Posterior cingulate gyrus (tissue), 11 donors: ENCODE data around the gene CHST14.

Source experiments
- DNase-seq, 10 donors: peaks; one replicate each; pipeline versions ENCODE4 v3.0.0 to v3.0.0-alpha.2; 2020 to 2021; ENCODE audit warnings: mixed read lengths in 3 of 10
- intact Hi-C: fragments of 100-400 bp; cut with DNase I; formaldehyde crosslinking; loops from one replicate; pipeline ENCODE4 v1.15.1; 2023

Gene CHST14

DNA sequence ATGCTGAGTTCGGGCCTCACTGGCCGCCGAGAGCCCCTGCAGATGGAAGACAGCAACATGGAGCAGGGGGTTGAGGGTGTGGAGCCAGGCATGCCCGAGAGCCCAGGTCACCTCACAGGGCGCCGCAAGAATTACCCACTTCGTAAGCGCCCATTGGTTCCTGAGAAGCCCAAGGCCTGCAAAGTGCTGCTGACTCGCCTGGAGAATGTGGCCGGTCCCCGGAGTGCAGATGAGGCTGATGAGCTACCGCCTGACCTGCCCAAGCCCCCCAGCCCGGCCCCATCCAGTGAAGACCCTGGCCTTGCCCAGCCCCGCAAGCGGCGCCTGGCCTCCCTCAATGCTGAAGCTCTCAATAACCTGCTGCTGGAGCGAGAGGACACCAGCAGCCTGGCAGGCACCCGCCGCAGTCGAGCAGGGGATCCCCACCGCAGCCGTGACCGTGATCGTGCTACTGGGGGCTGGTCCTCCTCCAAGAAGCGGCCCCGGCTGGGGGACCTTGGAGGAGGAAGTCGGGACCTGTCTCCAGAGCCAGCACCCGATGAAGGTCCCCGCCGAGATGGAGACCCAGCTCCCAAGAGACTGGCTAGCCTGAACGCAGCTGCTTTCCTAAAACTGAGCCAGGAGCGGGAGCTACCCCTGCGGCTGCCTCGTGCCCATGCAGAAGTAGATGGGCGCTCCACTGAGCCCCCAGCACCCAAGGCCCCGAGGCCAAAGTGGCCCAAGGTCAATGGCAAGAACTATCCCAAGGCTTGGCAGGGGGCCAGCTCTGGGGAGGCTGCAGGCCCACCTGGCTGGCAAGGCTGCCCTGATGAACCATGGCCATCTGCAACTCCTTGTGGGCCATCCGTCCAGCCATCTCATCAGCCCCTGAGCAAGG lies 12.1 kb upstream of the CHST14 start:
- intact Hi-C loops, result no loop called here
- peak in 3 of 10 donors; percentile 67 to 86 (median 67) for DNase-seq

GRCh38 chr15:40459391-40460015 lies 11.3 kb upstream of the CHST14 start:
- peak in 3 of 10 donors; percentile 5 to 76 (median 42) for DNase-seq
- intact Hi-C loops, result no loop called here

DNA sequence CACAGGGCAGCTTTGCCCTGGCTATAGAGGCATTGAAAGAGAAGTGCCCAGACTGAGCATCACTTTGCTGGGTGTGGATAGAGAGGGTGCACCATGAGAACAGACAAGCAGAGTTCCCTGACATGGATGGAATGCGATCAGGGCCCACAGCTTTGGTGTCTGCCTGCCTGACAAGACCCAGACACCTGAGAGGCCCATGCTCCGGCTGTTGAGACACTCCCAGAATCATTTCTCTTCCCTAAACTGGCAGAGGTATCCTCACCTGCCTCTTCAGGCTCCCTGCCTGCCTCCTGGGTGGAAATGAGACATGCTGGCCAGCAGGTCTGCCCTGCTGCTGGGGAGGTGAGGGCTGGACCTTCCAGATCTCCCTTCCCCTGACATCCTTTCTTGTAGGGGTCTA lies 10.4 kb upstream of the CHST14 start:
- intact Hi-C loops, result no loop called here
- no peak for DNase-seq

- DNase-seq, result peak in 1 of 10 donors; percentile 55
- intact Hi-C loops, result no loop called here
Measured at GRCh38 chr15:40461958-40462357, 8.8 kb upstream of the CHST14 start.

GRCh38 chr15:40463279-40463678 lies 7.5 kb upstream of the CHST14 start:
- intact Hi-C loops, result no loop called here
- DNase-seq, result no peak

DNA sequence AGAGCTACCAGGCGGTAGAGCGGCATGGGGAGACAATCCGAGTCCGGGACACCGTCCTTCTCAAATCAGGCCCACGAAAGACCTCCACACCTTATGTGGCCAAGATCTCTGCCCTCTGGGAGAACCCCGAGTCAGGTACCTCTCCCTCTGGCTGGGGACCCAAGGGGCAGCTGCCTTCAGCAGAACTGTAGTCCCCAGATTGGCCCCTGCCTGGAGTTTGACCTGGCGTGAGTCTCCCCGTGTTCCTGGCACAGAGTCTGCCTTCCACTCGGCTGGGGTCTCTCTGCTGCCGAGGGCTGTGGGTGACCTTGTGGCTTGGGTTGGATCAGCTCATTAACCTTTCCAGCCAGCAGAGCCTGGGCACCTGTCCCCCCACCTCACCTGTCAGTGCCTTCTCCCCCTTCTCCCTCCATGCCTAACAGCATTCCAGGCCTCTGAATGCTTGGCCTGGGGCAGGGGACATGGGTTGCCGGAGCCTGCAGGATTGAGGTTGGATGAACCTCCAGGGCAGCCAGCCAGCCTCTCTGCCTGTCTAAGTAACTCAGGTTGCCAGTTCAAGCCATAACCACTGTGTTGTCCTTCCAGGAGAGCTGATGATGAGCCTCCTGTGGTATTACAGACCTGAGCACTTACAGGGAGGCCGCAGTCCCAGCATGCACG lies 6.8 kb upstream of the CHST14 start:
- intact Hi-C loops, result no loop called here
- peak in 1 of 10 donors; percentile 50 for DNase-seq

- intact Hi-C loops, result no loop called here
- DNase-seq, result no peak
Measured at GRCh38 chr15:40464595-40465185, 6.1 kb upstream of the CHST14 start.

- DNase-seq, result peak in 1 of 10 donors; percentile 60
- intact Hi-C loops, result no loop called here
Measured at GRCh38 chr15:40465939-40466338, 4.8 kb upstream of the CHST14 start.

DNA sequence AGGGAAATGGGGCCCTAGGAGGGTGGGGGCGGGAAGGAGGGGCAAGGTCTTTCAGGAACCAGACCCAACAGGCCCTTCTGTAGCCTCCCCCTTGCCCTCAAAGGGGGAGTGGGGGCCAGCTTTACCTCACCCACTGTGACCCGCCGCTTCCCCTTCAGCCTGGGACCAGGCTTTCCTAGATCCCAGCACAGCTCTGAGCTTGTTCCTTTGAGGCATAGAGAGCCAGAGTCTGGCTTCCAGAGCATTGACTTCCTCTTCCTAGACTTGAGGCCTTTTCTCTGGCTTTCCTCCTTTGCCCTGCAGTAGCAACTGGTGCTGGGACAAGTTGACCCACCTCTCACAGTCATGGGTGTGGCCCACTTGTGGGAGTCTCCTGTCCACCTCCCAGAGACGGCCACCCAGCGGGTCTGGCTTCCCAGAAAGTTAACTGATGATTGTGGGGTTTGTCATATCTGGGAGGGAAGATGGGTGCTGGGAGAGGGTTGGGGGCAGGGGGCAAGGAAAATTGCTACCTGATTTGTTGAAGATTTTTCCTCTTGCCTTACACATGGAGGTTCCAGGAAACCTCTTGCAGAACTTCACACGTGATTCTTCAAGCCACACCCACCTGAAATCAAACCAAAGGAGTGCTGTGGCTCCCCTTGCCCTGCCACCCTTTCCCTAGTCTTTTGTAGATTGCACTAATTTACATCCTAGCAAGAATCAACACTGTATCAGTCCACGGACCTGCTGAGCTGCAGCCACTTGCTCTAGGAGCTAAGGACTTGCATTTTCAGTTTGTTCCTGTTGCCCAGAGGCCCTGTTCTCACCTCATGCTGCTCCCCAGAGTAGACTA lies 4.1 kb upstream of the CHST14 start:
- DNase-seq, result peak in 1 of 10 donors; percentile 63
- intact Hi-C loops, result no loop called here

DNA sequence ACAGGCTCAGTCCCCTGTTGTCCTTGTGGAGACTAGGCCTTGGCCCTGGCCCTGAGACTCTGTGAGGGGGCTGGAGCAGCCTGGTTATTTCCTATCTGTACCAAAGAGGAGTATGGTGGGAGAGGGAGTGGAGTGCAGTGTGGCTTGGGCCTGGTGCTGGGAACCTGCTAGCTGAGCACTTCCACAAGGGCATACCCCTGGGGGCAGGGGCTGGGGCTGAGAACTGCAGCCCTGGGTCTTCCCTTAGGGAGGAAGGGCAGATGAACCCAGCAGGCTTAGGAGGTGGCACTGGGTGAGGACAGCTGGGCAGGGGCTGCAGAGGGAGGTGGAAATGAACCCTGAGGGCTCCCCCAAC lies 3.5 kb upstream of the CHST14 start:
- DNase-seq, result no peak
- intact Hi-C loops, result no loop called here

GRCh38 chr15:40468898-40469331 lies 1.9 kb upstream of the CHST14 start:
- peak in 1 of 10 donors; percentile 58 for DNase-seq
- intact Hi-C loops, result no loop called here

DNA sequence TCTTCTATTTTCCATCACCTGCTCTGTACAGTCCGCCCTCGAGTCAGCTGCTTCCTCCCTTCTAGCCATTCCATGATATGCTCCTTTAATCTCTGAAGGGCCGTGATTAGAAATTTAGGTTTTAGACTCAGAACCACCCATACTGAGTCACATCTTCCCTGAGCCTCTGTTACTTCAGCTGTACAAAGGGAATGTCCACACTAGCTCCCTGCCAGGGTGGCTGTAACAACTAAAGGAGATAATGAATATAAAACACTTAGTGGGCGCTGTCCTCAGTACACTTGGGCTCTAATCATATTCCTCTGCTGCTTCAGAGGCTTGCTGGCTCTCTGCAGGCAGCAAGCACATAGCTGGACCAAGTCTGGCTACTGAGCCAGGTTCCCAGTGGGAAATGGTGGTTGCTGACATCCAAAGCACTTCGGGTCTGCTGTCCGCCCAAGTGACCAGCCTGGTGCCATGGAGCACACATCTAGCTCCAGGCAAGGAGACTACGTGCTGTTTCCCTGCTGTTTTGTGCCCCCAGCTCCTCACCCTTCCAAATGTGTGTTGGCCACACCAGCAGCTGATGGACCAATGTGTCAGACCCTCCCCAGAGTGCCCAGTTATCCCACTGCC lies 901 bp upstream of the CHST14 start:
- intact Hi-C loops, result loop anchor here (2.0 kb wide), 1 partner anchor 29 kb away; the partner anchor contains the start of gene BAHD1
- DNase-seq, result peak in 1 of 10 donors; percentile 22

DNA sequence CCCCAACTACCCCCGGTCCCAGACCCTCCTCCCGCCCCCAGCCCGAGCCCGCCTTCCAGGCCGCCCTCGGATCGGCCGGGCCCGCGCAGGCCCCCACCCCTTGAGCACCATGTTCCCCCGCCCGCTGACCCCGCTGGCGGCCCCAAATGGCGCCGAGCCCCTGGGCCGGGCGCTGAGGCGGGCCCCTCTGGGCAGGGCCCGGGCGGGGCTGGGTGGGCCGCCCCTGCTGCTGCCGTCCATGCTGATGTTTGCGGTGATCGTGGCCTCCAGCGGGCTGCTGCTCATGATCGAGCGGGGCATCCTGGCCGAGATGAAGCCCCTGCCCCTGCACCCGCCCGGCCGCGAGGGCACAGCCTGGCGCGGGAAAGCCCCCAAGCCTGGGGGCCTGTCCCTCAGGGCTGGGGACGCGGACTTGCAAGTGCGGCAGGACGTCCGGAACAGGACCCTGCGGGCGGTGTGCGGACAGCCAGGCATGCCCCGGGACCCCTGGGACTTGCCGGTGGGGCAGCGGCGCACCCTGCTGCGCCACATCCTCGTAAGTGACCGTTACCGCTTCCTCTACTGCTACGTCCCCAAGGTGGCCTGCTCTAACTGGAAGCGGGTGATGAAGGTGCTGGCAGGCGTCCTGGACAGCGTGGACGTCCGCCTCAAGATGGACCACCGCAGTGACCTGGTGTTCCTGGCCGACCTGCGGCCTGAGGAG lies 472 bp downstream of the CHST14 start:
- DNase-seq, result no peak
- intact Hi-C loops, result loop anchor here (2.0 kb wide), 1 partner anchor 30 kb away; the partner anchor contains the start of gene BAHD1

DNA sequence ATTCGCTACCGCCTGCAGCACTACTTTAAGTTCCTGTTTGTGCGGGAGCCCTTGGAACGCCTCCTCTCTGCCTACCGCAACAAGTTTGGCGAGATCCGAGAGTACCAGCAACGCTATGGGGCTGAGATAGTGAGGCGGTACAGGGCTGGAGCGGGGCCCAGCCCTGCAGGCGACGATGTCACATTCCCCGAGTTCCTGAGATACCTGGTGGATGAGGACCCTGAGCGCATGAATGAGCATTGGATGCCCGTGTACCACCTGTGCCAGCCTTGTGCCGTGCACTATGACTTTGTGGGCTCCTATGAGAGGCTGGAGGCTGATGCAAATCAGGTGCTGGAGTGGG lies 995 bp downstream of the CHST14 start:
- no peak for DNase-seq
- intact Hi-C loops, result loop anchor here (2.0 kb wide), 1 partner anchor 31 kb away; the partner anchor contains the start of gene BAHD1

GRCh38 chr15:40472171-40472727 lies 1.5 kb downstream of the CHST14 start:
- no peak for DNase-seq
- intact Hi-C loops, result no loop called here

DNA sequence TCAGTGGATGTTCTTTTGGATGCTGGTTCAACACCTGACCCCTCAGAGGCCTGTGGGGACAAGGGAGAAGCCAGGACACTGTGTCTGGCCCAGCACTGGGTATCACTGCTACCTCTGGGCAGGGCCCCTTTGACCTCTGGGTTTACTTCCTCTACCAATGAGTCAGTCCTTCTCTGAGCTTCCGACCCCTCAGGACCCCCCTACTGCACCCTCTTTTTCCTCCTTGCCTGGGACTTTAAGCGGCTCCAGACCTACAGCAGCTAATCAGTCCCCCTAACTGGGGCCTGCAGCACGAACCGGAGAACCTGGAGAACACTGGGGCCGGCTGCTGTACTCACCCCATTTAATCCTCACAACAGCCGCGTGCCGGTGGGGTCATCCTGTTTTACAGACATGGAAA lies 3.8 kb downstream of the CHST14 start:
- intact Hi-C loops, result no loop called here
- no peak for DNase-seq

GRCh38 chr15:40477642-40478327 lies 7.0 kb downstream of the CHST14 start:
- intact Hi-C loops, result no loop called here
- no peak for DNase-seq

DNA sequence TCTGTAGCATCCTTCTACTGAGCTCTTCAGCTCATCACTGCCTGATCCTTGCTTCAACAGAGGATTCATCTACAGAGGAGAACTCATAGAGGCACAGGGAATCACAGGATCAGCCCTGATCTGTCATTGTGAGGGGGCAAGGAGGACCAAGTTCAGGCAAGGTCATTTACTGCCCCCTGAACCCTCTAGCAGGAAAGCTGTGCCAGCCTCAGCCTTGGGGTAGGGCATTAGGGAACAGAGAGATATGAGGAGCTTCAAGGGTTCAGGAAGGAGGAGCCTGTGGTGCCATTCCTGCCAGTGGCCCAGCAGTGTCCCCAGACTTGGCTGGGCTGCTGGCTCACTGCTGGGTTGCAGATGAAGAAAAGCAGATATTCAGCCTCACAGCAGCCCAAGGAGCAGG lies 8.2 kb downstream of the CHST14 start:
- no peak for DNase-seq
- intact Hi-C loops, result no loop called here
